ENCODE measurements around the gene SPSB1.

SPSB1 gene

DNA sequence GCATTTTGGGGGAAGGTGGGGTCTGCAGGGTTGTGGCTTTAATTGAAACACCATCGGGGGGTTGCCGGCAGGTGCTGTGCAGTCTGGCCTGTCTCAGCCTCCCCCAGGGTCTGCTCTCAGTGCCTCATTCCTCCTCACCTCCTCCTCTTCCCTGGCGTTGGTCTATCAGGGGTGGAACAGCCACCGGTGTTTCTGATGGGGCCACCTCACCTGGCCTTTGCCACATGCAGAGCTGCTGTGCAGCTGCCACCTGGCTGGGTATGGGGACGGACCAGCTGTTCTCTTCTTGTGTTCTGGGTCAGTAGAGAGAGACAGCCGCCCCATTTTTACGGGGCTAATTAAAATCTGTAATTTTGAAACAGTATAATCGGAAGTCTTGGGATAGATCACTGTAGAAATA, 53.9 kb downstream of the SPSB1 start:
- DNase-seq = no peak

DNA sequence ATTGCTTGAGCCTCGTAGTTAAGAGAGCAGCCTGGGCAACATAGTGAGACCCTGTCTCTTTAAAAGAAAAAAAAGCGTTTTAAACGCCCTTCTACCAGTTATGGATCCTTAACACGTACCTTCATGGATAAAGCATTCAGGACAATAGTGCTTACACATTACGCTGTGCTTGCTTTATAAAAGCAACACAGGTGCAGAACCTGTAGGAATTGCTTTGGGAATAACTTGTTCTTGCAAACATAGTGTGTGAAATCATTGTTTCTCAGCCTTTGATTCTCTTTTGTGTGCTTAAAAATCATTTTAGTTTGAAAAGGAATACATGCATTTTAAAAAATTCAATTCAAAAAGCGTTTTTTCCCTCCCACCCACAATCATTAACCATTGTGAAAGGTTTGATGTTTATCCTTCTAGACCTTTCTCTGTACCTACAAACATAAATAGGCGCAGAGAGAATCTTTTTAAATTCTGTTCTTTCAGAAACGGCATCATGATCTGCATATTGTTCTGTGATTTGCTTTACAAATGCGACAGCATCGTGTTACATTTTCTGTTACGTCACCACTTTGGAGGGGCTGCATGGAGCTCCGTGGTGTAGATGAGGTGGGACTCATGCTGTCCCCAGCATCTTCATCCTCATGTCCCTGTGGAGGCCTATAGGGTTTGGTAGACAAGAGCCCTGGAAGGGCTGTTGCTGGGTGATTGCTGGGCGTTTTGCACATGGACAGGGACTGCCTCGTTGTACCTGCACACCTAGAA, 54.6 kb downstream of the SPSB1 start:
- DNase-seq = no peak

DNA sequence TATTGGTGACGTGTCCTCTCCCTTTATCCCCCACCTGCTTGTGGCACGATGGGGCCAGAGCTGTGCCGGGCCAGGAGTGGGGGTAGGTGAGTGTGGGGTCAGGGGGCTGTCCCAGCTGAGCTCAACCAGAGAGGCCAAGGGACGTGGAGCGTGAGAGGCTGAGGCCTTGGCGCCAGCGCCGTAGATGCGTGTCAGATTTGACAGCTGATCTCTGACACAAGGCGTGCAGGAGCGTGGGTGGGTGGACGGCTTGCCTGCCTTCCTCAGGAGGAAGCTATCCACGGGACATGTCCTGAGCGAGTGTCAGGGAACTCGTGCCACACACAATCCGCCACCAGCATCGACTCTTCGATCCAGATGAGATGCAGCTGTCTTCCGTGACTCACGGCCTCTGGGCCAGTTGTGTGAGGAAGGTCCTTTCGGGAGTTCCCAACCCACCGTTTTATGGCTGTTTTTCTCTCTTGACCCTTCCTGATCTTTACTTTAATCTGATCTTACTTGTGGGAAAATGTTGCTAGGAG, 56.7 kb downstream of the SPSB1 start:
- DNase-seq = no peak

DNA sequence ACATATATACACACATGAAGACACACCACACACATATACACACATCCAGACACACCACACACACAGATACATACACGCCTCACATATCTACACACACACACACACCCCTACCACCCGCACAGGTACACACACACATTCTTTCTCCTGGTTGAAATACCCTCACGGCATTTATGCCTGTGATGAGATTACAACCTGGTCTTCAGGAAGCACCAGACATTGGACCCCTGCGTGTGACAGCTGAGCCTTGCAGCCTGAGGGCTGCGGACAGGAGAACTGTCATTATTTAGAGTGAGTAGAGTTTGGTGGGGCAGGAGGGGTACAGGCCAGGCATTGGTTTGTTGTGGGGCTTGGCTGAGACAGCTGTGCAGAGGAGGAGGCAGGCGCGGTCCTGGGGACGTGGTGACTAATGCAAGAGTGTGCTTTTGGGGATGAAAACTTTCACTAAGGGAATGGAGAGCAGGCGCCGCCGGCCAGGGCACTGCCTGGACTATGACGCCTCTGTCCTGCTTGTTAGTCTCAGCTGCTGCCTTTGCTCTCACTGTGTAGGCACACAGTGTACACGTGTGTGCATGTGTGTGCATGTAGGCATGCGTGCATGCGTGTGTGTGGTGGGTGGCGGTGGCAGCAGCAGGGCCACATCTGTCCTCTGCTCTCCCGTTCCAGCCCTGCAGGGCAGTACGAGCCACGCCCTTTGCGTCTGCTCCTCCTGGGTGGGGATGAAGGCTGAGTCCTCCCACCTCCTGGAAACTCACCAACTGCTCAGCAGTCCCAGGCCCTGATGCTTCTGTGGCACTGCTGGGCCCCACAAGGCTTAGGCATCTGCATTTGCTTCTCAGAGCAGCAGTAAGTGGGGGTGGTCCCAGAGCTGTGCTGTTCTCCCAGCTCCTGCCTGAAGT, 57.6 kb downstream of the SPSB1 start:
- no peak for DNase-seq

DNA sequence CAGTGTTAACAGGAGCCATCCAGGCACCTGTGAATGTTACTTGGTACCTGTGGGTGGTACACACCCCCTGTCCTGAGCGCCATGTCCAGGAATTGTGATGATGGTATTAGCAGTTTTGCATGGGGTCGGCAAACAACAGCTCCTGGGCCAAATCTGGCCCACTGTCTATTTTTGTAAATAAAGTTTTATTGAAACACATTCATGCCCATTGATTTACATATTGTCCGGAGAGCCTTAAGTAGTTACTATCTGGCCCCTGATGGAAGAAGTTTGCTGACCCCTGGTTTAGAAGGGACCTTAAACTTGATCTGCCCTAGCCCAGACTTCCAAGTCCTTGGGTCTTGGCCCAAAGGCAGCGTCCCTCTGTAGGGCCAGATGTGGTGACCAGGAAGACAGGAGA, 58.3 kb downstream of the SPSB1 start:
- DNase-seq = no peak

DNA sequence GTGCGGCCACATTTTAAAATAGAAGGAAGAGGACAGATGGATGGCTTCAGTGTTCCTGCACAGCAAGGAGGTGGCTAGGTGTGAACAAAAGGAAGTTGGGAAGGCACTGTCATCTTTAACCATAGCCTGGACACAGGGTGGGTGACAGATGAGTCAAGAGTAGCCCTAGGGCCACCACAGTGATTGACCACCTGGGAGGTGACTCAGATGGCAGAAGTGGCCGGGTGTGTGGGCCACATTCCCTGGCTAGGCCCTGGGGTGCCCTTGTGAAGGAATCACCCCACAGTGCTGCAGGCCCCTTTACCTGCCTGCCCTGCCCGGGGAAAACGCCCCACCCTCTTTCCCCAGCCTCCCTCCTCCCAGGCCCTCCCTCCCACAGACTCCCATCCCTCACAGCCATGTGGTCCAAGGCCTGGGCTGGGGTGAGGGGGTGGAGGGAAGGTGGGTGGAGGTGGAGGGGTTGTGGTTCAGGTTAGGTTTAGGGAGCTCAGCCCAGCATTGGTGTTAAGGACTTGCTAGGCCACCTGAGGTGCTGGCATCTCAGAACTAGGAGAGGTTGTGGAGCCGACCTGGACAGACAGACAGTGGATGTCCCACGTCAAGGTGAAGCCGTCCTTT, 59.1 kb downstream of the SPSB1 start:
- DNase-seq = no peak

DNA sequence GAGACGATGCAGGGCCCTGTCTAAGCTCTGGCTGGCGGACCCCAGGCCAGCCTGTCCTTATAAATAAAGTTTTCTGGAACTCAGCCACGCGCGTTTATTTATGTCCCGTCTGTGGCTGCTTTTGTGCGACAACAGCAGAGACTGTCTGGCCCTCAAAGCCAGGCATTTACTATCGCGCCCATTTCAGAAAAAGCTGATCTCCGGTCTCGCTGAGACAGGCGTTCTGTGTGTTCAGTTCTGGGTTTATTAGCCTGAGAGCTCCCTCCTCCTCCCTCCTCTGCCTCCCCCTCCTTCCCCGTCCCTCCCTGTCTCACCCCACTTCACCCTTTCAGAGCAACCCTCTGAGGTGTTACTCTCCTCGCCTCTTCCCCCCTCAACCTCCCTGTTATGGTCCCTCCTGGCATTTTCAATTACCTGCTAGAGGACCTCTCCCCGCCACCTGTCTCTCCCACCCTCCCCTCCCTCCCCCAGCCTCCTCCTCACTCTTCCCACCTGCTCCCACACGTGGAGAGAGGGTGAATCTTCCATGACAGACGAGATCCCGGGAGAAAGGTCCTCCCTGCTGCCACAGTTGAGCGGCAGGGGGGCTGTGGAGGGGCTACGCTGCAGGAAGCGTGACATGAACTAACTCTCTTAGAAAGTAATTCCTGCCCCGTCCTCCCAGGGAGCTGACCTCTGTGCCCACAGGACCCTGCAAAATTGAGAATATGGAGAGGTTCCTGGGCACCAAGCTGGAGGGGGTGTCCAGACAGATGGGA, 59.9 kb downstream of the SPSB1 start:
- DNase-seq = no peak

DNA sequence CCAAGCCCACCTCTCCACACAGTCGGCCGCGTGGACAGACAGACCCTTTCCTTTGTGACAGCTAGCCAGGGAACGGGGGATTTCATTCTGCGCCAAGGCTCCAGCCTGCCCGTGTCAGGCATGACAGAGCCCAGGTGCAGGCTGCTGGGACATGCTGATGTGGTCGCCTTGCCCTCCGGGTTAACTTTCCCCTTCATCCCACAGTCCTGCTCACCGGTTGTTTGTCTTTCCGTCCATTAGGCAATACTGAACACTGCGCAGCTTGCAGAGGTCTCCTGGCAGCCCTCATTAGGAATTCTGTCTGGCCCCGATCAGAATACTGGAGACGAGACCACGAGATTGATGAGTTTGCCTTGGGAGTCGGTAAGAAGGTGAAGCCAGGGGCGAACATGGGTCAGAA, 62.8 kb downstream of the SPSB1 start:
- no peak for DNase-seq

DNA sequence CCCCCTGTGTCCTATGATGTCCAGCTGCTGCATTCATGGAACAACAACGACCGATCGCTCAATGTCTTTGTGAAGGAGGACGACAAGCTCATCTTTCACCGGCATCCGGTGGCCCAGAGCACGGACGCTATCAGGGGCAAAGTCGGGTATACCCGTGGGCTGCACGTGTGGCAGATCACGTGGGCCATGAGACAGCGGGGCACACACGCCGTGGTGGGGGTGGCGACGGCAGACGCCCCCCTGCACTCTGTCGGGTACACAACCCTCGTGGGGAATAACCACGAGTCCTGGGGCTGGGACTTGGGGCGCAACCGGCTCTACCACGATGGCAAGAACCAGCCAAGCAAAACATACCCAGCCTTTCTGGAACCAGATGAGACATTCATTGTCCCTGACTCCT, 63.3 kb downstream of the SPSB1 start:
- DNase-seq = no peak

DNA sequence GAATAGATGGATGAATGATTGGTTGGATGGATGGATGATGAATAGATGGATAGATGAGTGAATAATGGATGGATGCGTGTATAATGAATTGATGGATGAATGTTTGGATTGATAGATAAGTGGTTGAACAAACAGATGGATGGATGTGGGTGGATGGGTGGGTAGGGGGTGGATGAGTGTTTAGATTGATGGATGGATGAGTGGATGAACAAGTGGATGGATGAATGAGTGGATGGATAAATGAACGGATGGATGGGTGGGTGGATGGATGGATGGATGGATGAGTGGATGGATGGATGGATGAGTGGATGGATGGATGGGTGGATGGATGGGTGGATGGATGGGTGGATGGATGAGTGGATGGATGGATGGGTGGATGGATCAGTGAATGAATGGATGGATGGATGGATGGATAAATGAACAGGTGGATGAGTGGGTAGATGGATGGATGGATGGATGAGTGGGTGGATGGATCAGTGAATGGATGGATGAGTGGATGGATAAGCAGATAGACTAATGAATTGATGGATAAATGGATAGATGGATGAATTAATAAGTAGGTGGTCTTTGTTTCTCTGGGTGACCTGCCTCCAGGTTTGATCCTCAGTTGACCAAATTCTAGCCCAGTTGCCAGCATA, 64.3 kb downstream of the SPSB1 start:
- no peak for DNase-seq

DNA sequence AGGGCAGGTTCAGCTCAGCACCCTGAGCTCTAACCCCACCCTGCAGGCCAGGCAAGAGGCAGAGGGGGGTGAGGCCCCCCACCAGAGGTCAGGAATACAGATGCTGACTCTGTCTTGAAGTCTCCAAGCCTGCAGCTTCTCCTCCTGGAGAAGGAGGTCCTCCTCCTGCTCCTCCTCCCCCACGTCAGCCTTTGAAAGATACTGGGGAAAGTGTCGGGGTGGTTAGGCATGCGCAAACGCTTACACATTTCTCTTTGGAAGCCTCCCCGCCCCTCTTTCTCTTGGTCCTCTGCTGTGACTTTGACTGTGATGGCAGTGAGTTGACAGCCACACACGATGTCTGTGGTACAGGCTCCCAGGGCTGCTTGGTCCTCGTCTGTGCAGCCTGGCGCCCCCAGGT, 65.3 kb downstream of the SPSB1 start:
- no peak for DNase-seq

DNA sequence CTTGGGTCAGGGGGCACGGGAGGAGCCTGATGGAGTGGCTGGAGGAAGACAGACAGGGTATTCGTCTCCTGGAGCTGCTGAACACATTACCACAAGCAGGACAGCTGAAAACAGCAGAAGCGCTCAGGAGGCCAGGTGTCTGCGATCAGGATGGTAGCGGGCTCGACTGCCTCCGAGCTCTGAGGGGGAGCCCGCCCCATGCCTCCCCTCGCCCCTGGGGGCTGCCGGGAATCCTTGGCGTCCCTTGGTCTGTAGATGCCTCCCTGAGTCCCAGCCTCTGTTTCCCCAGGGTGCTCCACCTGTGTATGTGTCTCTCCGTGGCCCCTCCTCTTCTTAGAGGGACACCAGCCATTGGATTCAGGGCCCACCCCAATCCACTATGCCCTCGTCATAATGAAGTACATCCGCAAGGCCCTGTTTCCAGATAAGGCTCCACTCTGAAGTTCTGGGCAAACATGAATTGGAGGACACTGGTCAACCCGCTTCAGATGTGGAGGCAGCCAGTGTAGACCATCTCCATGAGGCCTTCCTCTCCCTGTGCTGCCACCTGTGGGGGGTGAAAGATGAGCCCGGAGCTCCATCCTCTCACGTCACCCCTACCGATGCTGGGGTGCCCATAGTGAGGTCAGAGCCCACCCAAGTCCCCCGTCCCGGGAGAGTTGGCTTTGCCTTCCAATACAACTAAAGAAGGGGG, 67.8 kb downstream of the SPSB1 start:
- DNase-seq = no peak

DNA sequence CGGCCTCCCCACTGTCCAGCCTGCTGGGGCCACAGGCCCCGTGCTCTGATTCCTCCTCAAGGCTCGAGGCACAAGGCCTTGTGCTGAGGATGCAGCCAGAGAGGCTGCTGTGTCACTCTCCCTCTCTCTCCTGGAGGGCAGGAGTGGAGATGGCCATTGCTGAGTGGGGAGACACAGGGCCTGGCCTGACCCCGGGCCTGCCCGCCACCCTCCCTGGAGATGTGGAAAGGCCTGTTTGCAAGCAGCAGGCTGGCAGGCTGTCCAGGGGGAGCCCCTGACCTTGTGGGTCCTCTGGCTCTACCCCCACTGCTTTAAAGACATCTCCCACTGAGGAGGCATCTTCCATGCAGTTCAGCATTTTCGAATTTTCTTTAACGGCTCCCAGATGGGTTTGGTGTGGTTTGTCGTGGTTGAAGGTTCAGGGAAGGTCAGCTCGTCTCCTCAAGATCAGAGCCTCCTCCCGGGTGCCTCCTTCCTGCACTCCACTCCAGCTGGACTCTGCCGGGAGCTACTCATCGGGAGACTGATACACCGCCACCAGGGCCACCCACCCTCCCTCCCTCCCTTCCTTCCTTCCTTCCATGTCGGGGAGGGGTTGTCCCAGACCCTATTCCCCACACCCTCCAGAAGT, 69.1 kb downstream of the SPSB1 start:
- DNase-seq = no peak

DNA sequence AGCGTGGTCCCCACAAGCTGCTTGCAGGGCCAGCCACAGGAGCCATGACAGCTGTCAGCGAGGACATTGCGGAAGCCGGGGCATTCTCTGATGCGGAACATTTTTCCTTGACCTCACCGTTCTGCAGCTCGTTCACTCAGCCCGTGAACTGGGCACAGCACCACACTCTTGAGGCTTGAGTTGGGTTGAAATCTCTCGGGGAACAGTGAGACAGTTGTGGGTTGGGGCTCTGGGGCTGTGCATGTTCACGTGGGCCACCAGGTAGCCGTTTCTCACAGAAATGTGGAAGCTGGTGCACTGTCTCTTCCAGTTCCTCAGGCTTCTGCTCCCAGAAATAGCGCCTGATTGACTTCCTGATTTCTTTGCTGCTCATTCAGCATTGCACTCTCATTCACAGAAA, 69.8 kb downstream of the SPSB1 start:
- DNase-seq = no peak

DNA sequence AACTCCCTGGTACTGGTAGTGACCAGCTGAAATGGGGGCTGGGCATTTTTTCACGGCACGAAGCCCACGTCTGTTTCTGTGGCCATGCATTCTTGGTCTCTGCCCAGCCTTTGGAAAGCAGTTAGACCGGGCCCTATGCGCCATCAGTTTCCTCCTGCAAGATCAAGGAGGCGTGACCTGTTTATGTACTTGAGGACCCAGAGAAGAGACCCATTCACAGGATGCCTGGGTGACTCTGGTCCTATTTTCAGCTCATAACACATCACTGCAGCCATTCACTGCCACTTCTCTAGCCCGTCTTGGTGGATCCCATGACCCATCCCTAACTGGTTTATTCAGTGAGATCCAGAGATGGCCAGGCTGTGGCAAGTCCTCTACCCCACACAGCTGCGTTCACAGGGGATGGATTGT, 70.4 kb downstream of the SPSB1 start:
- peak; percentile 60 for DNase-seq

DNA sequence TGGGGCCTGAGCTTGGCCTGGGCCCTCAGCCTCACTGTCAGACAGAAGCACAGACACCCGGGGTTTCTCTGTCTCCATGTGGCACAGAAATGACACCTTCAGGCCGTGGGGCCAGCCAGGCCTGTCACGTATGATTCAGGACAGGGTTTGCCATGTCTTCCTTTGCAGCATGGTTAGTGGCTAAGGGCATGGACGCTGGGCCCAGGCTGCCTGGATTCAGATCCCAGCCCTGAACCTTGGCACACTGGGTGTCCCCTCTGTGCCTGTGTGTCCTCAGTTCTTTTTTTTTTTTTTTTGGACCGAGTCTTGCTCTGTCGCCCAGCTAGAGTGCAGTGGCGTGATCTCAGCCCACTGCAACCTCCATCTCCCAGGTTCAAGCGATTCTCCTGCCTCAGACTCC, 73.6 kb downstream of the SPSB1 start:
- DNase-seq = no peak

DNA sequence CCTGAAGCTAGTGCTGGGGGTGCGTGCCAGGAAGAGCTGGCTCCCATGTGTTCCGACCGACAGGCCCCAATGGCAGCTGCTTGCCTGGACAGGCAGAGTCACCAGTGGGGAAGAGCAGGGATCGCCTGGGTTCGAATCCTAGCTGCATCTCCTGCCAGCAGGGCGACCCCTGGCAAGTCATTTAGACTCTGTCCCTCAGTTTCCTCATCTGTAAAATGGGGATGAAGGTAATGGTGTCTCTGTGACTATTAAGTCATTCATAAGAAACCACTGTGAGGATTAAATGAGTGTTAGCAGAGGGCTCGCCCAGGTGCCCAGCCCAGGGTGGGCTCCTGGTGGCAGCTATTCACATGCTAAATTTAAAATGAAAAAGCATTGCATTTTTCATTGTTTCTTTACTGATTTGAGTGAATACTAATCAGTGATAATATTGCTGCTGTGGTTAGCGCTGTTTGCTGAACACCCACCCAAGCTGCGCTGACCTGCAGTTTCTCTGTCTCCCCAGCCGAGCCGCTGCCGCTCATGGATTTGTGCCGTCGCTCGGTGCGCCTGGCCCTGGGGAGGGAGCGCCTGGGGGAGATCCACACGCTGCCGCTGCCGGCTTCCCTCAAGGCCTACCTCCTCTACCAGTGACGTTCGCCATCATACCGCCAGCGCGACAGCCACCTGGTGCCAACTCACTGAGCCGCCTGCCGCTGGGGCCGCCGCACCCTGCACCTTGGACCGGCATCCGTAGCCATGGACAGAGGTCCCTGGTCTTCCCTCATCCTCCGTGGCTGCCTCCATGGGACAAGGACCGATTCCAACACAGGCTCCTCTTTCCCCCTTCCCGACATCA, 74.5 kb downstream of the SPSB1 start:
- no peak for DNase-seq

DNA sequence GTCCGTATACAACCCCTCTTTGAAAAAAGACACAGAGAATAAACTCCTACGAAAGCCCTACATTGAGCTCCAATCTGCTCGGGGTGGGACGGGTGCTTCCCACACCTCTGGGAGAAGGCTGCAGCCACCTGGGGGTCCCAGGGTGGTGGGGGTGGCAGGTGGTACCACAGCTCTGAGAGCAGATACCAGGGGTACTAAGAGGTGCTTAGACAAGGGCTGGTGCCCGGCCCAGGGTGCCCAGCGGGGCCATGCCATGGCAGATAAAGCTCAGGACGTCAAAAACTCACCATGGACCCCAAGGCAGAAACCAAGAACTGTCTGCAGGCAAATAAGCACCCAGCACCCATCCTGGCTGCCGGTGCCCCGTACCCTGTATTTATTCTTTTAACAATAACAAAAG, 75.1 kb downstream of the SPSB1 start:
- no peak for DNase-seq

DNA sequence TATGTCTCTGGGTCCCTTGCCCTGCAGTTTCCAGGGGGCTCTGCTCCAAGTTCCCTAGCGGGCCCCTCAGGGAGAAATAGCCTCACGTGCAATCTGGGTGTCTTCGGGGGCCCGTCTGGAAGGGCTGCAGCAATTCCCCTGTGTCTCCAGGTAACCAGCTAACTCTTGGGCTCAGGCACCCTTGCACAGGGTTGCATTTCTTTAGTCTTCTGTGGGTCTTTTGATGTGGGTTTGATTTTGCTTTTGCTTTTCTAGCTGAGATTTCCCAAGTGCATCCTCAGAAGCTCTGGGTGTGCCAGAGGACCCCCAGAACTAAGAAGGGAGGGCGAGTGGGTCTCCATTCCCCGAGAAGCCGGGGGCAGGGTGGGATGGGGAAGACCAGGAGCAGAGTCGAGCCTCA, 75.7 kb downstream of the SPSB1 start:
- no peak for DNase-seq

All from DMS79 (cell line).